ENCODE measurements around the gene TMEM252.

GRCh38 chr9:68507806-68508145, 32.9 kb downstream of the TMEM252 start:
- no peak for TF ChIP-seq EP300 (IDR thresholded peaks at IDR 0.05)
- TF ChIP-seq CTCF (IDR thresholded peaks at IDR 0.05), result no peak
- no peak for TF ChIP-seq POLR2AphosphoS5 (IDR thresholded peaks at IDR 0.05)
- TF ChIP-seq POLR2A (IDR thresholded peaks at IDR 0.05; ENCODE audit: low read depth), result no peak
